ENCODE measurements around the gene PLEKHG7. TPM values are rescaled to one million over a fixed set of nuclear protein-coding genes. Genes with fewer than 3 reads are reported as not detected.
A peak's percentile ranks its signal among the peaks of the same experiment; 100 is the strongest.

Gene PLEKHG7
- total and polyA plus RNA-seq, 11 donors: 0.08 TPM; not detected in 10

GRCh38 chr12:92753976-92754885 is 51.4 kb downstream of the PLEKHG7 start:
- no peaks in the 10 kb centered on the region for H3K36me3 ChIP-seq
- H3K27me3 ChIP-seq: no peaks in the 10 kb centered on the region
- H3K9me3 ChIP-seq: no peaks in the 10 kb centered on the region
- 49 to 71% (median 65%) methylated on average over 10 of the region's 10 CpGs for WGBS, 4 donors
- H3K4me3 ChIP-seq: no peak overlapping the region
- peak in 2 of 5 donors; percentile 35 to 38 for DNase-seq
- peaks cover 0 to 31% (median 1%) of the 10 kb centered on the region in 12 donors for H3K4me1 ChIP-seq
- TF ChIP-seq POLR2A (IDR thresholded peaks at IDR 0.05): no peak
- no peak for TF ChIP-seq CTCF (IDR thresholded peaks at IDR 0.05)
- intact Hi-C loops (cut with DNase I): no loop called here
- peak; percentile 63 to 93 (median 73) for ATAC-seq
- H3K27ac ChIP-seq: peak overlapping the region in 11 of 12 donors; percentile 19 to 77 (median 53)

- no peak for TF ChIP-seq CTCF (IDR thresholded peaks at IDR 0.05)
- DNase-seq: no peak
- Histone ChIP-seq H3K4me1 (peaks cover 0 to 31% (median 1%) of the 10 kb centered on the region in 12 donors), H3K4me3 (no peak overlapping the region), H3K9me3 (peaks cover 0 to 12% (median 0%) of the 10 kb centered on the region in 12 donors), H3K36me3 (no peaks in the 10 kb centered on the region), H3K27ac (peak overlapping the region in 4 of 12 donors; percentile 23 to 33 (median 30)), H3K27me3 (no peaks in the 10 kb centered on the region)
- 57 to 76% (median 70%) methylated on average over 3 of the region's 3 CpGs for WGBS, 4 donors
- ATAC-seq: peak in 2 of 4 donors; percentile 25 to 42
- intact Hi-C loops (cut with DNase I): no loop called here
These were observed 54.3 kb downstream of the PLEKHG7 start for GRCh38 chr12:92756898-92757596.

- H3K9me3 ChIP-seq: peaks cover 0 to 17% (median 0%) of the 10 kb centered on the region in 12 donors
- H3K27me3 ChIP-seq: no peaks in the 10 kb centered on the region
- H3K27ac ChIP-seq: peak overlapping the region in 5 of 12 donors; percentile 15 to 33 (median 29)
- H3K4me1 ChIP-seq: peaks cover 0 to 31% (median 1%) of the 10 kb centered on the region in 12 donors
- DNase-seq (no peak), ATAC-seq (peak in 1 of 4 donors; percentile 24)
- TF ChIP-seq POLR2A (IDR thresholded peaks at IDR 0.05): no peak
- no peak for TF ChIP-seq CTCF (IDR thresholded peaks at IDR 0.05)
- H3K36me3 ChIP-seq: no peaks in the 10 kb centered on the region
- H3K4me3 ChIP-seq: no peak overlapping the region
- 57 to 79% (median 75%) methylated on average over 5 of the region's 5 CpGs for WGBS, 4 donors
- intact Hi-C loops (cut with DNase I): no loop called here
These were observed 54.9 kb downstream of the PLEKHG7 start for GRCh38 chr12:92757597-92758121.
